Epithelial cell of proximal tubule (primary cell): Measurements from ENCODE around the gene PSD4. TPM values are rescaled to one million over a fixed set of nuclear protein-coding genes. Genes with fewer than 3 reads are reported as not detected.

Experiments
- DNase-seq: peaks from one replicate; pipeline ENCODE4 v3.0.0-alpha.2; 2011; ENCODE audit warnings: low read depth
- H3K4me3 ChIP-seq: 2 replicates; pipeline ENCODE4 v1.5.1; 2011; ENCODE audit warnings: low read depth, mild to moderate bottlenecking, low read length
- total RNA-seq: library from RNA; depleted of rRNA; stranded (reverse); fragments of >200 nt; gene quantifications from 2 replicates; pipeline ENCODE4 v1.2.3, GENCODE V29; 2015
- TF ChIP-seq, protein P1 (sequence below): conservative IDR thresholded peaks from 2 replicates; pipeline ENCODE4 v1.5.1; 2012; ENCODE audit warnings: low read depth, mild to moderate bottlenecking, low read length

PSD4 gene
- total RNA-seq, 1 donor from 2014 or later, result 7.3 TPM

DNA sequence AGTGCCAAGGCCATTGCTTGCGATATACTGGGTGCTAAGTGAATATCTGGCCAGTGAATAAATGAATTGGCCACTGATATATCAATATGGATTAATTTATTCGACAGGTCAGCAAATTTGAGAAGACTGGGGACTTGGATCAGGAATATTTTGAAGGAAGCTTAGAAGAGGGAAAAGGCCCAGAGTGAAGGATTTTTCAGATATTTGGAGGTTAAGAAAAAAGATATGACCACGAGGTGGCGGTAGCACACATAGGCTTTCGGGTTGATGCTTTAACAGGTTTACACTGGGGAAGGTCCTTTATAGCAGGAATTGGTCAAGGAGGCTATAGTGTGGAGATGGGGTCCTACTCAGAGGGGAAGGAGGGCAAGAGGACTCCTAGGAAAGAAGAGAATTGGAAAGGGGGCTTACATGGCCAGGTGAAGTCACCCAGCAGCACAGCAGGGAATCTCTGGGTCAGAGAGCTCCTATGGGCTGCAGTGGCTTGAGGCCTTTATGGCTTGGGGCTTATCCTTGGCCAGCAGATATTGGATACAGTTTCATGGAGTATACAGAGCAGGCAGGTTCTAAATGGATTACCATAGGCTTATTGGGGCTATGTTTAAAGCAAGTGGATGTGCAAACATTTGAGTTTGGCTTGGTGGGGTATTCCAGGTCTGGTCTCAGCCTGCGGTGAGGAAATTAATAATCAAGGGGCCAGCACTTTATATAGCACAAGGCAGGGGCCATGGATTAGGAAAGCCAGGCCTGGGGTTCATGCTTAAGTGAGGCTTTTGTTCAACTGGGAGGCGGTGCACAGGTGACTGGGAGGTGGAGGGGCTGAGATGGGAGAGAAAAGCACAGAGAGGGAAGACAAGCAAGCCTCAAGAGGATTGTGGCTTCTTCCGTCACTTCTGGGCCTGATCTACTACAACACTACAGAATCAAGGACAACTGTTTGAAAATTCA is 36.7 kb upstream of the PSD4 start:
- no peak overlapping the region for H3K4me3 ChIP-seq
- TF ChIP-seq, protein P1, sequence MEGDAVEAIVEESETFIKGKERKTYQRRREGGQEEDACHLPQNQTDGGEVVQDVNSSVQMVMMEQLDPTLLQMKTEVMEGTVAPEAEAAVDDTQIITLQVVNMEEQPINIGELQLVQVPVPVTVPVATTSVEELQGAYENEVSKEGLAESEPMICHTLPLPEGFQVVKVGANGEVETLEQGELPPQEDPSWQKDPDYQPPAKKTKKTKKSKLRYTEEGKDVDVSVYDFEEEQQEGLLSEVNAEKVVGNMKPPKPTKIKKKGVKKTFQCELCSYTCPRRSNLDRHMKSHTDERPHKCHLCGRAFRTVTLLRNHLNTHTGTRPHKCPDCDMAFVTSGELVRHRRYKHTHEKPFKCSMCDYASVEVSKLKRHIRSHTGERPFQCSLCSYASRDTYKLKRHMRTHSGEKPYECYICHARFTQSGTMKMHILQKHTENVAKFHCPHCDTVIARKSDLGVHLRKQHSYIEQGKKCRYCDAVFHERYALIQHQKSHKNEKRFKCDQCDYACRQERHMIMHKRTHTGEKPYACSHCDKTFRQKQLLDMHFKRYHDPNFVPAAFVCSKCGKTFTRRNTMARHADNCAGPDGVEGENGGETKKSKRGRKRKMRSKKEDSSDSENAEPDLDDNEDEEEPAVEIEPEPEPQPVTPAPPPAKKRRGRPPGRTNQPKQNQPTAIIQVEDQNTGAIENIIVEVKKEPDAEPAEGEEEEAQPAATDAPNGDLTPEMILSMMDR, result peak; percentile 80
- no peak for DNase-seq

DNA sequence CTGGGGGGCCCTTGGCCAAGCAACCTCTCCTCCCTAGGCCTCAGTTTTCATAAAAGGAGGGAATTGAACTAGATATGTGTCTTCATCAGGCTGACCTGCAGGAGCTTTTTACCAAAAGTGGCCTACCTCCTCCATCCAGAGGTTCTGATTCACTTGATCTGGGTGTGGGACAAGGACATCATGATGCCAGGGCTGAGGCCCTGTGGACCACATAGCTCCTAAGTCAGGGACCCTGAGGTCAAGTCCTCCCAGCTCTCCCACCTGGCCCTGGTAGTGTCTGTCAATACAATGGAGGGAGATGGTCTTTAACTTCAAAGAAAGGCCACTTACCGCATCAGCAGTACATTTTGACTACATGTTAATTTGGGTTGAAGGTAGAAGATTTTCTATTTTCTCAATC is 35.9 kb upstream of the PSD4 start:
- TF ChIP-seq, protein P1, result no peak
- no peak overlapping the region for H3K4me3 ChIP-seq
- no peak for DNase-seq

DNA sequence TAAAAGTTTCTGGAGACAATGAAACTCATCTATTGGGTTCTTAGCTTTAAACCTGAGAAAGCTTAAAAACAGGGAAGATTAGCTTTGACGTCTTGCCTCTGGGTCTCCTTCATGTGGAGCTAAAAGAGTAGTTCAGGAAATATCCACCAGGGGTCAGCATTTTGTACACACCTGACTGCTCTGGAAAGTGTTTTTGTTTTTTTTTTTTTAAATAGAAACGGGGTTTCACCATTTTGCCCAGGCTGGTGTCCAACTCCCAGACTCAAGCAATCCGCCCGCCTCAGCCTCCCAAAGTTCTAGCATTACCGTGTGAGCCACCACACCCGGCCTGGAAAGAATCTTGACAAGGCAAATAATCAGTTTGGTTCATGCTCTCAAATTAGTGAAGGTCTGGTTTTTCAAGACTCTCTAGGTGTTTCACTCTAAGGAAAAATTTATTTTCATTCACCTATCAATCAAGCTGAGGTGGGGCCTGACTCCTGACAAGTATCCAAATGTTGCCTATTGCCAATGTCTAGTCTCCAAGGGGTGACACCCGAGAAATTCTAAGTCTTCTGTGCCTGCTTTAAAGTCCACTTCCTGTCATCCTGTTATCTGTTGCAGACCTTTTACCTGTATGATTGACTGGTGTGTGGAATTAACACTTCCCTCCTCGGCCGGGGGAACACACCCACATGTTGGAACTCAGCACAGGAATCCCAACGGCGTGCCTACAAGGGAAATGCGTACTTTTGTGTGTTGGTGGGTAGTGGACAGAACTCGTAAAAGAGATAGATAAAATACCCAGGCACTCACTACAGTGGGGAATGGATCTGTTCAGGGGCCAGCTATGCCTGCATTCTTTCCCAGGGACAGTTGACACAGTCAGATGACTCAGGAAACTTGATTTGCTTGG is 35.1 kb upstream of the PSD4 start:
- H3K4me3 ChIP-seq, result no peak overlapping the region
- TF ChIP-seq, protein P1, result peak; percentile 76

DNA sequence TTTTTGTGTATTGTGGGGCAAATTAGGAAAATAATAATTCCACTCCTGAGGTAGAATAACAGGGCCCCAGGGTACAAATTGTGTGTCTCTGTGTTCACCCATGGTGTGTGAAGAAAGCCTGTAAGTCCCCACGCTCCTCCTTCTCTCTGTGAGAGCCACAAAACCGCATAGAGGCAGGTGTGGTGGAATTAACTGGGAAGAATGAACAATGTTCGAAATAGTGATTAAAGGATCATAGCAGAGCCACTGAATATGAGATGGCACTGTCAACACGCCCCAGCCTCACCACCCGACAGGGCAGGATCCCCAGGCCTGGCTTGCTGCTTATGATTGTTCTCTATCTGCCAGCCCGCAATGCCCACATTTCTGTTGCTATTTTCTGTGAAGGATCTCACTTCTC is 32.3 kb upstream of the PSD4 start:
- DNase-seq, result no peak
- TF ChIP-seq, protein P1, result no peak
- no peak overlapping the region for H3K4me3 ChIP-seq

More for the DNA sequence above, 35.1 kb upstream of the PSD4 start:
- peak; percentile 27 for DNase-seq

DNA sequence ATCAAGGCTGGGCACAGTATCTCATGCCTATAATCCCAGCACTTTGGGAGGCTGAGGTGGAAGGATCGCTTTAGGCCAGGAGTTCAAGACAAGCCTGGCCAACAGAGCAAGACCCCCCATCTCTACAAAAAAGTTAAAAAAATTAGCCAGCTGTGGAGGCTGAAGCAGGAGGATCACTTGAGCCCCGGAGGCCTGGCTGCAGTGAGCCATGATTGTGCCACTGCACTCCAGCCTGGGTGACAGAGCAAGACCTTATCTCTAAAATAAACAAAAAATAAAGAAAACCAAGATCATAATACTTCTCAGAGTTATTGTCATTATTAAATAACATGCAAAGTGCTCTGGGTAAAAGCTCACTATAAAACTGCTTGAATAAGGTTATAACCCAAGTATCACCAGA is 31.5 kb upstream of the PSD4 start:
- no peak for DNase-seq
- TF ChIP-seq, protein P1, result no peak
- no peak overlapping the region for H3K4me3 ChIP-seq

DNA sequence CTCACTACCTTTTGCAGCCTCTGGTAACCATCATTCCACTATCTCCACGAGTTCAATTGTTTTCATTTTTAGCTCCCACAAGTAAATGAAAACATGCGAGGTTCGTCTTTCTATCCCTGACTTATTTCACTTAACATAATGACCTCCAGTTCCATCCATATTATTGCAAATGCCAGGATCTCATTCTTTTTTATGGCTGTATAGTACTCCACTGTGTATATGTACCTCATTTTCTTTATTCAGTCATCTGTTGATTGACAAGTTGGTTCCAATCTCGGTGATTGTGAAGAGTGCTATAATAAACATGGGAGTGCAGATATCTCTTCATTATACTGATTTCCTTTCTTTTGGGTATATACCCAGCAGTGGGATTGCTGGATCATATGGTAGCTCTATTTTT is 29.5 kb upstream of the PSD4 start:
- no peak overlapping the region for H3K4me3 ChIP-seq
- no peak for DNase-seq
- TF ChIP-seq, protein P1, result no peak
